ENCODE measurements around the gene ABAT. TPM values are rescaled to one million over a fixed set of nuclear protein-coding genes. Genes with fewer than 3 reads are reported as not detected.

ABAT gene
- total RNA-seq, 2 experiments from 2014 or later = 5.4 to 6.0 TPM

DNA sequence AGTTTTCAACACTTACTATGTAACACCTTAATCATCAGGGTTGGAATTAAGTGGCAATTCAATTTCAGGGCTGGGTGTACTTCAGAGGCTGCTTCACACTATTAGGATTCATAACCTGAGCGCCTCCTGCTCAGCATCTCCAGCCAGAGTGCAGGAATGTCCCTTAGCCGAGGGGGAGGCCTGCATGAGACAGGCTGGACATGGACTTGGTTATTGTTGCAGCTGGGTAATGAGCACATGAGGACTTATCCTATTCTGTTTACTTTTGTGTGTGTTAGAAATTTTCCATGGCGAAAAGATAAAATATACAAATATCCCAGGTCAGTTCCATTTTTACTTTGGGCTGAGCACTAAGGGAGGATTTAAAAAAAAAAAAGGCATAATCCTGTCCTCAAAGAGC, 133.6 kb downstream of the ABAT start:
- POLR2A ChIA-PET = no interaction called here
- Mint-ChIP-seq H3K27me3 (no peaks in the 10 kb centered on the region), H3K27ac (no peak overlapping the region), H3K36me3 (peaks cover 27% of the 10 kb centered on the region), H3K9me3 (no peaks in the 10 kb centered on the region), H3K4me3 (no peak overlapping the region), H3K4me1 (peaks cover 2% of the 10 kb centered on the region)
- DNase-seq (no peak), ATAC-seq (ENCODE audit: low read depth) (no peak)

GRCh38 chr16:8808613-8809353, 134.4 kb downstream of the ABAT start:
- no peaks in the 10 kb centered on the region for H3K9me3 Mint-ChIP-seq
- no peak overlapping the region for H3K4me3 Mint-ChIP-seq
- POLR2A ChIA-PET = no interaction called here
- H3K27me3 Mint-ChIP-seq = no peaks in the 10 kb centered on the region
- peaks cover 27% of the 10 kb centered on the region for H3K36me3 Mint-ChIP-seq
- H3K27ac Mint-ChIP-seq = no peak overlapping the region
- ATAC-seq (ENCODE audit: low read depth) (no peak), DNase-seq (no peak)
- peaks cover 2% of the 10 kb centered on the region for H3K4me1 Mint-ChIP-seq

DNA sequence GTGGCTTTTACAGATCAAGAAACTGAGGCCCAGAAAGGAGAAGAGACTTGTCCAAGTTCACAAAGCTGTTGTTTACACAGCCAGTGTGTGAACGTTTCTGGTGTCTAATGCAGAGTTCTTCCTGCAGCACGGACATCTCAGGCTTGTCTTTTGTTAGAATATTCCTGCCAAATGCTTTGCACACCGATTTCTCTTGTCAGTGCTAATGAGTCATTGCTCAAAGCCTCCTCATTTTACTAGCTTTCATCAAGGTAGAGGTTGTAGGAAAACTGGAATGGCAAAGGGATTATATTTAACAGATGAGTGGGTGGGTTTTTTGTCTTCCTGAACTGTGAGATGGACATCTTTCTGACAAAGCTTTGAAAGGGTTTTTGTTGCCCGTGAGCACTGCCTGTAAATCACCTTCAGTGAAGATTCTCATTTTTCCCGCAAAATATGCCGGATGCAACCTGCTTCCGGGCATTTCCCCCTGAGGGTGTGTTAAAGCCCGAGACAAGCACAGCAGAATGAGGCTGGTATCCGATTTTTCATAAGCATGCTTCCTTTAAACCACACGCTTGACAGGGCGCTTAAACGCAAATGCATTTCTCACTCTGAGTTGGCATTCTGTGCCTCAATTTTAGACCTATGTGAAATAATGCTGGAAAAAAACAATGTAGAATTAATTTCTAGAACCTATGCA, 137.9 kb downstream of the ABAT start:
- DNase-seq (no peak), ATAC-seq (ENCODE audit: low read depth) (no peak)
- Mint-ChIP-seq H3K9me3 (no peaks in the 10 kb centered on the region), H3K4me1 (peaks cover 16% of the 10 kb centered on the region), H3K4me3 (no peak overlapping the region), H3K36me3 (peaks cover 38% of the 10 kb centered on the region), H3K27ac (no peak overlapping the region), H3K27me3 (no peaks in the 10 kb centered on the region)
- POLR2A ChIA-PET = no interaction called here

GRCh38 chr16:8814095-8814806, 139.8 kb downstream of the ABAT start:
- POLR2A ChIA-PET = interaction anchor here (1.0 kb wide), 1 partner anchor 55 kb away, joined by 3 read pairs; the partner anchor contains the start of gene CARHSP1
- DNase-seq = no peak
- H3K4me1 Mint-ChIP-seq = peaks cover 17% of the 10 kb centered on the region
- no peak for ATAC-seq (ENCODE audit: low read depth)
- H3K27me3 Mint-ChIP-seq = no peaks in the 10 kb centered on the region
- no peaks in the 10 kb centered on the region for H3K9me3 Mint-ChIP-seq
- no peak overlapping the region for H3K4me3 Mint-ChIP-seq
- H3K36me3 Mint-ChIP-seq = peaks cover 34% of the 10 kb centered on the region
- no peak overlapping the region for H3K27ac Mint-ChIP-seq

DNA sequence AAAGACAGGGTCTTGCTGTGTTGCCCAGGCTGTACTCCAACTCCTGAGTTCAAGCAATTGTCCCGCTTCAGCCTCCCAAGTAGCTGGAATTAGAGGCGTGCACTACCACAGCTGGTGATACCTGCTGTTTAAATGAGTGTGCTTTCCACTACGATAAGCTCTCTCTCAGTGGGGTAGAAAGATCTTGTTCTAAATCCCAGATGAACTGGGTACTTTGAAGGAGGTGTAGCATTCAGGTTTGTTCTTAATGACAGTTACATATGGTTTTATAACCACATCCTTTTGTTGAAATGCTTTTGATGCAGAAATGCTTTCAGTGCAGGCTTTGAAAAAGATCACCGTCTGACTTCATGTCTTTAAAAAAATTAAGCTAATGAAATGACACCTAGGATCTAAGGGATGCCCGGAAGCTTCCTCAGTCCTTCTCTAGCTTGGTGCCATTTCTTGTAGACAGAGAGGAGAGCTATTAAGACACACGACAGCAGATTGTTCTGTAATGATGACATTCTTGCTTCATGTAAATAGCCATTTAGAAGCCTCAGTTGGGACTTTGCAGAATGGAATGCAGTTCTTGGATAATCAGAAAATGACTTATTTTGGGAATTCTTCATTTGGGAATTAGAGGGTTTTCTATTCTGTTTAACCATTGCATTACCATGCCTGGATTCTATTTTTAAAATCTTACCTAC, 142.7 kb downstream of the ABAT start:
- Mint-ChIP-seq H3K27me3 (no peaks in the 10 kb centered on the region), H3K27ac (peak overlapping the region; percentile 90), H3K36me3 (peaks cover 38% of the 10 kb centered on the region), H3K4me1 (peaks cover 18% of the 10 kb centered on the region), H3K4me3 (peak overlapping the region; percentile 67), H3K9me3 (no peaks in the 10 kb centered on the region)
- POLR2A ChIA-PET = interaction anchor here (0.7 to 2.0 kb wide), 9 partner anchors 11 to 276 kb away, joined by 3 to 26 read pairs (median 4); partner anchors contain the start of genes CARHSP1, PMM2 and TMEM186
- ATAC-seq (ENCODE audit: low read depth) (peak; percentile 89), DNase-seq (no peak)

DNA sequence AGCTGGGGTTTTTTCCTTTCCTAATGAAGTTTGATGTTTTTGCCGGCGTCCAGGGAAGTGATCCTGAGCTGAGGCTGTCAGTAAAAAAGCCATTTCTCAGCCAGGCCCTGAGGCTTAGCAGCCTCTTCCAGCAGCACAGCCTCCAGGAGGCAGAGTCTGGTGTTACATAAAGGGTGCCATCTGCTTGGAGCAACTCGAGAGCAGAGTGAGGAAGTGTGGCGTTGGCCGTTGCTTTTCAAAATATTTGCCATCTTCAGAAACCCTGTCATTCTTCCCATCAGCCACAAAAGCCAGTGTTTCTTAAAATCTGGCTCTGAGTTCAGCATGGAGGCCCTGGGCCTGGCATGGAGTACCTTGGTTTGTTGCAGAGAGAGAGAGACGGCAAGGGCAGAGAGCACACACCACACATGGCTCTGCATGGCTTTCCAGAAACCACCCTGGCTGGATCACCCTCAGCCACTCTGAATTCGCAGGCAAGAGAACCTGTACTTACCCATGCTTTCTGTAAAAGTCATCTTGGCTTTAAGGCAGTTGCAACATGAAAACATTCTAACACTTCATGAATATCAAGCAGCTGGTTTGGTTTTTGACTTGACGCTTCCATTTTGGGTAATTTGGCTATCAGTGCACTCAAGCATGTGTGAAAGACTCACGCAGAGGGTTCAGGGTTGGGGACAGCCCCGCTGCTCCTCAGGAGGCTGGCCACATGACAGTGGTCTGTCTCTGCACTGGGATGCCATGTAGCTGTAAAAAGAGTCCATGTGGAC, 144.3 kb downstream of the ABAT start:
- ATAC-seq (ENCODE audit: low read depth) (no peak), DNase-seq (no peak)
- H3K9me3 Mint-ChIP-seq = no peaks in the 10 kb centered on the region
- no peaks in the 10 kb centered on the region for H3K27me3 Mint-ChIP-seq
- peaks cover 19% of the 10 kb centered on the region for H3K4me1 Mint-ChIP-seq
- POLR2A ChIA-PET = interaction anchor here (1.2 kb wide), 1 partner anchor 53 kb away, joined by 3 read pairs; no protein-coding TSS in a partner anchor
- peaks cover 38% of the 10 kb centered on the region for H3K36me3 Mint-ChIP-seq
- no peak overlapping the region for H3K27ac Mint-ChIP-seq
- no peak overlapping the region for H3K4me3 Mint-ChIP-seq

DNA sequence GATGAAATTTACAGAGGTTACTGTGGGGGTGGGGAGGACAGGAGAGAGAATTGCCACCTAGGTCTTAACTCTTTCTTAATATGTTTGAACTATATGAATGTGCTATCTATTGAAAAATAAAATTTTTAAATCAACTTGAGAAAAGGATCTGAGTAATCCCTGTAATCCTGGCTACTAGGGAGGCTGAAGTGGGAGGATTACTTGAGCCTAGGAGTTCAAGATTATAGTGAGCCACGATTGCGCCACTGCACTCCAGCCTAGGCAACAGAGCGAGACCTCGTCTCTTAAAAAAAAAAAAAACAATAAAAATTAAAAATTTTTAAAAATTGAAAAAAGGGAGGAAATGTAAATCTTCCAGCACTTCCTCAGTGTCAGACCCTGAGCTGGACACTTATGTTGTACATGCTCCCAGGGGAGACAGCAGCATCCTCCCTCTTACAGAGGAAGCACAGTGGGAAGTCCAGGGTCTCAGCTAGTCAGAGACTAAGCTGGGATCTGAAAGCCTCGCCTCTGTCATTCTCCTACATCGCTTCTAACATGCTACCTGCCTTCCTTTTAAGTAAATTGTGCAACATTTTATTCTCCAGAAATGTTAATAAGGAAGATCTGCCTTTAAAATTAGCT, 145.1 kb downstream of the ABAT start:
- ATAC-seq (ENCODE audit: low read depth) = no peak
- Mint-ChIP-seq H3K4me3 (no peak overlapping the region), H3K27ac (peak overlapping the region; percentile 19), H3K27me3 (no peaks in the 10 kb centered on the region), H3K36me3 (peaks cover 36% of the 10 kb centered on the region), H3K4me1 (peaks cover 19% of the 10 kb centered on the region), H3K9me3 (no peaks in the 10 kb centered on the region)
- POLR2A ChIA-PET = interaction anchor here (0.7 to 1.2 kb wide), 2 partner anchors 32 to 52 kb away, joined by 3 to 4 read pairs; no protein-coding TSS in a partner anchor
- no peak for DNase-seq

GRCh38 chr16:8822403-8822802, 148.0 kb downstream of the ABAT start:
- Mint-ChIP-seq H3K4me1 (peaks cover 4% of the 10 kb centered on the region), H3K27ac (no peak overlapping the region), H3K36me3 (peaks cover 20% of the 10 kb centered on the region), H3K4me3 (no peak overlapping the region), H3K9me3 (no peaks in the 10 kb centered on the region), H3K27me3 (no peaks in the 10 kb centered on the region)
- ATAC-seq (ENCODE audit: low read depth) = no peak
- POLR2A ChIA-PET = no interaction called here
- DNase-seq = no peak

GRCh38 chr16:8826278-8826879, 152.0 kb downstream of the ABAT start:
- H3K4me1 Mint-ChIP-seq = peaks cover 2% of the 10 kb centered on the region
- H3K9me3 Mint-ChIP-seq = no peaks in the 10 kb centered on the region
- POLR2A ChIA-PET = no interaction called here
- ATAC-seq (ENCODE audit: low read depth) = no peak
- no peaks in the 10 kb centered on the region for H3K27me3 Mint-ChIP-seq
- no peak overlapping the region for H3K4me3 Mint-ChIP-seq
- DNase-seq = no peak
- peaks cover 29% of the 10 kb centered on the region for H3K36me3 Mint-ChIP-seq
- H3K27ac Mint-ChIP-seq = no peak overlapping the region

DNA sequence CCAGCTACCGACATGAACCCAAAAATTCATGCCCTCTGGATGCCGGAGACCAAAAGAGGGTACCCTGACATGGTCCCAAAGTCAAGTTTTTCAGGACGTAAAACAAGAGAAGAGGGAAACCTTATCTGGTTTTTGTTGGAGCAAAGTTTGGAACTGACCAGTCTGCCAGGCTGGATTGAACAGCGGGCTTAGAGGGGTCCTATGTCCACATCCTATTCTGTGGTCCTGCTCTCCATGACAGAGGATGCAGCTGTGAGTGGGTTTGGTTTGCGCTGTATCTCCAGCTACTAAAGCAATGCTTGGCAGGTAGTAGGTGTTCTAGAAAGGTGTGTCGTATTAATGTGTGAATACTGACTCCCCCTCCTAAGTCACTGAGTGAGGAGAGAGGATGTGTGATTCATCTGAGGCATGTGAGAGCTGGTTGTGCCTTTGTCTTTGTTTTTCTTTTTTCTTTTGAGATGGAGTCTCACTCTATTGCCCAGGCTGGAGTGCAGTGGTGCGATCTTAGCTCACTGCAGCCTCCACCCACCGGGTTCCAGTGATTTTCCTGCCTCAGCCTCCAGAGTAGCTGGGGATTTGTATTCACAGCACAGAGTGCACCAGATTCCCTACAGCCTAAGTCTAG, 154.2 kb downstream of the ABAT start:
- DNase-seq (no peak), ATAC-seq (ENCODE audit: low read depth) (no peak)
- H3K4me3 Mint-ChIP-seq = no peak overlapping the region
- H3K4me1 Mint-ChIP-seq = peaks cover 12% of the 10 kb centered on the region
- H3K27me3 Mint-ChIP-seq = no peaks in the 10 kb centered on the region
- peaks cover 19% of the 10 kb centered on the region for H3K36me3 Mint-ChIP-seq
- H3K27ac Mint-ChIP-seq = no peak overlapping the region
- POLR2A ChIA-PET = no interaction called here
- no peaks in the 10 kb centered on the region for H3K9me3 Mint-ChIP-seq

- peaks cover 12% of the 10 kb centered on the region for H3K4me1 Mint-ChIP-seq
- no peaks in the 10 kb centered on the region for H3K27me3 Mint-ChIP-seq
- H3K9me3 Mint-ChIP-seq = no peaks in the 10 kb centered on the region
- POLR2A ChIA-PET = no interaction called here
- ATAC-seq (ENCODE audit: low read depth) (no peak), DNase-seq (no peak)
- H3K4me3 Mint-ChIP-seq = no peak overlapping the region
- H3K36me3 Mint-ChIP-seq = peaks cover 16% of the 10 kb centered on the region
- H3K27ac Mint-ChIP-seq = no peak overlapping the region
These were observed 157.0 kb downstream of the ABAT start for GRCh38 chr16:8831450-8831849.
